Small intestine (tissue), 16 donors: ENCODE measurements around the gene ADO. TPM values are rescaled to one million over a fixed set of nuclear protein-coding genes. Genes with fewer than 3 reads are reported as not detected.

Experiments
- DNase-seq, 2 donors: peaks; one replicate each; pipeline versions ENCODE4 v3.0.0 to v3.0.0-alpha.2; 2013
- FAIRE-seq: peaks from 2 replicates; lab custom pipeline; 2012; peaks lifted over from hg19 to GRCh38; lab: Jason Lieb, UNC
- H3K27ac ChIP-seq, 3 donors: one replicate each; pipeline ENCODE4 v1.5.1; 2013; ENCODE audit warnings: low read length in 2 of 3, mild to moderate bottlenecking in 2 of 3, control low read depth in 1 of 3, inconsistent platforms in 1 of 3, low read depth in 1 of 3, moderate library complexity in 1 of 3
- H3K27me3 ChIP-seq, 3 donors: one replicate each; pipeline ENCODE4 v1.6.1; 2013; ENCODE audit warnings: low read length in 3 of 3, inconsistent platforms in 1 of 3; ENCODE audit not compliant: control insufficient read depth in 3 of 3, insufficient read depth in 3 of 3
- H3K36me3 ChIP-seq, 3 donors: one replicate each; pipeline ENCODE4 v1.6.1; 2013; ENCODE audit warnings: low read length in 3 of 3, inconsistent platforms in 1 of 3, low read depth in 1 of 3, mild to moderate bottlenecking in 1 of 3, moderate library complexity in 1 of 3; ENCODE audit not compliant: control insufficient read depth in 3 of 3, insufficient read depth in 2 of 3
- H3K4me1 ChIP-seq, 3 donors: one replicate each; pipeline ENCODE4 v1.6.1; 2013; ENCODE audit warnings: low read length in 2 of 3, inconsistent platforms in 1 of 3, low read depth in 1 of 3, mild to moderate bottlenecking in 1 of 3, moderate library complexity in 1 of 3; ENCODE audit not compliant: control insufficient read depth in 3 of 3, insufficient read depth in 2 of 3
- H3K4me3 ChIP-seq, 3 donors: one replicate each; pipeline ENCODE4 v1.5.1; 2013; ENCODE audit warnings: low read length in 3 of 3, control low read depth in 1 of 3, inconsistent platforms in 1 of 3, low read depth in 1 of 3, mild to moderate bottlenecking in 1 of 3, moderate library complexity in 1 of 3
- H3K9me3 ChIP-seq, 2 donors: one replicate each; pipeline ENCODE4 v1.6.1; 2013; ENCODE audit warnings: low read depth in 1 of 2, low read length in 1 of 2; ENCODE audit not compliant: control insufficient read depth in 2 of 2, insufficient read depth in 1 of 2
- WGBS, 3 donors: extraction: QIAGEN DNeasy Blood & Tissue Kit; methylation state at CpG; one replicate each; pipeline ENCODE4 v1.1.7; 2013; 5-methylcytosine and 5-hydroxymethylcytosine counted together
- long read RNA-seq, 10 donors: transcript quantifications; one replicate each; lab custom pipeline, GENCODE V29; 2026
- polyA plus RNA-seq, 4 donors: library from polyadenylated mRNA; stranded (reverse) in 3 of 4; unstranded in 1 of 4; fragments of 200-250 nt in 3 of 4; fragments of 120-200 nt in 1 of 4; gene quantifications; one replicate each; pipeline versions ENCODE4 v1.2.1 to v1.2.3, GENCODE V29; 2013
- donor health status: healthy with polysubstance abuse.
- donor health status: control.
- donor health status: control.
- donor health status: Bipolar disorder and iron deficiency.
- donor health status: healthy.

Gene ADO
- polyA plus RNA-seq, result 10 to 100 TPM in 1 of 4 donors, 1 to 10 TPM in 3; 7.4 to 19.8 (median 8.8) TPM
- long read RNA-seq, donor 1, transcript ADO-201 (1 exons, 3,627 nt), result major isoform, 39 of 39 reads
- long read RNA-seq, donor 1, partial matches to known transcripts, result 0 of 39 reads
- long read RNA-seq, donor 1, other reads (novel, unspliced or antisense), result 0 of 39 reads
- long read RNA-seq, donor 2, transcript ADO-201 (1 exons, 3,627 nt), result major isoform, 8 of 8 reads
- long read RNA-seq, donor 2, partial matches to known transcripts, result 0 of 8 reads
- long read RNA-seq, donor 2, other reads (novel, unspliced or antisense), result 0 of 8 reads
- long read RNA-seq, donor 3, transcript ADO-201 (1 exons, 3,627 nt), result major isoform, 21 of 21 reads
- long read RNA-seq, donor 3, partial matches to known transcripts, result 0 of 21 reads
- long read RNA-seq, donor 3, other reads (novel, unspliced or antisense), result 0 of 21 reads
- long read RNA-seq, donor 4, partial matches to known transcripts, result 0 of 1 reads
- long read RNA-seq, donor 4, other reads (novel, unspliced or antisense), result 0 of 1 reads
- long read RNA-seq, donor 5, partial matches to known transcripts, result 0 of 3 reads
- long read RNA-seq, donor 5, other reads (novel, unspliced or antisense), result 0 of 3 reads
- long read RNA-seq, donor 6, transcript ADO-201 (1 exons, 3,627 nt), result major isoform, 13 of 13 reads
- long read RNA-seq, donor 6, partial matches to known transcripts, result 0 of 13 reads
- long read RNA-seq, donor 6, other reads (novel, unspliced or antisense), result 0 of 13 reads
- long read RNA-seq, donor 7, result 0 reads
- long read RNA-seq, donor 8, result 0 reads
- long read RNA-seq, donor 9, transcript ADO-201 (1 exons, 3,627 nt), result major isoform, 5 of 5 reads
- long read RNA-seq, donor 9, partial matches to known transcripts, result 0 of 5 reads
- long read RNA-seq, donor 9, other reads (novel, unspliced or antisense), result 0 of 5 reads
- long read RNA-seq, donor 10, transcript ADO-201 (1 exons, 3,627 nt), result major isoform, 19 of 19 reads
- long read RNA-seq, donor 10, partial matches to known transcripts, result 0 of 19 reads
- long read RNA-seq, donor 10, other reads (novel, unspliced or antisense), result 0 of 19 reads

DNA sequence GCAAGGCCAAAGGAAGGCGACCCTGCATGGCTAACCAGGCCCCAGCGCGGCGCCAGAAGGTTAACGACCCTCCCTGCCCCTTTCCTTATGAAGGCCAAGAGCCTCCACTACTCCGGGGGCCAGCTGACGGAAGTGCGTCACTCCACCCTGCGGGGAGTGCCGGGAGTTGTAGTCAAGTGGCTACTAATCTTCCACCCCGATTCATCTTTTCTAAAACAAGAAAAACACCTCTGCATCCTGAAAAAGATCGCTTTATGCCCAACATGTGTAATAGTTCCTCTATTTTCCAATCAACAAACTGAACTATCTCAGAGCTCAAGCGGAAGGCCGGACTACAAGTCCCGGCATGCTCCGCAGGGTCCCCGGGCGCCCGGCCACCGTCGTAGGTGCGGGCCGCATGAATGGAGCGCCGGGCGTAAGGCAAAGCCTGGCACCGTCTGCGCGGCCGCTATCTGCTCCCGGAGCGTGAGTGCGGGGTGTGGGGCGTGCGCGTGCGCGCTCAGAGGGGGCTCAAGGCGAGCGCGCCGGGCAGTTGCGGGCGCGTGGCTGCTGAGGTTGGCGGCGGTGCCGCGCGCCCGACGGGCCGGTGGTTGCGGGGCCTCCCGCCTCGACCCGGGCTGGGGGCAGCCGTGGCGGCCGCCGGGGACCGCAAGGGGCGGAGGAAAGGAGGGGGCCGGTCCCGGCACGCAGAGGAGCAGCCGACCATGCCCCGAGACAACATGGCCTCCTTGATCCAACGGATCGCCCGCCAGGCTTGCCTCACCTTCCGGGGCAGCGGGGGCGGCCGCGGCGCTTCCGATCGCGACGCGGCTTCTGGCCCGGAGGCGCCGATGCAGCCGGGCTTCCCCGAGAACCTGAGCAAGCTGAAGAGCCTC is at the start of gene ADO:
TSS of gene ADO (plus strand) at position 365 of the 875 bp plus-strand sequence. CDS start at position 705, 340 bp downstream.
- peak; percentile 80 to 94 for DNase-seq
- WGBS, 3 donors, result 0% methylated on average over 63 to 87 of the region's 87 CpGs
- Histone ChIP-seq H3K27ac (peak within 1 kb of the TSS; percentile 90 to 98 (median 92)), H3K9me3 (no peaks in the 10 kb centered on the region), H3K27me3 (no peaks in the 10 kb centered on the region), H3K4me1 (peaks cover 0 to 4% (median 0%) of the 10 kb centered on the region in 3 donors), H3K4me3 (peak within 1 kb of the TSS; percentile 61 to 99 (median 79)), H3K36me3 (peaks cover 0 to 2% (median 0%) of the 10 kb centered on the region in 3 donors)
- FAIRE-seq, result no peak

DNA sequence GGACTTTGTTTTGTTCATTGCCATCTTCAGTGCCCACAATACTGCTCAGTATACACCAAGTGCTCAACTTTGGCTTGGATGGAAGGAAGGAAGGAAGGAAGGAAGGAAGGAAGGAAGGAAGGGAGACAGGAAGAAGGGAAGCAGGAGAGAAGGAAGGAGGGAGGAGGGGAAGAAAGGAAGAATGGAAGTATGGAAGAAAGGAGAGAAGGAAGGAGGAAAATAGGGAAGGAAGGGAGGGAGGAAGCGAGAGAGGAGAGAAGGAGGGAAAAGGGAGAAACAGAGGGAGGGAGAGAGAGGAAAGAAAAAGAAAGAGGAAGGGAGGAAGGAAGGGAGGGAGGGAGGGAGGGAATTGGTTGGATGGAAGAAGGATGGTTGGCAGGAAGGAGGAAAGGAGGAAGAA is 49.6 kb upstream of the ADO start:
- H3K4me1 ChIP-seq, result no peaks in the 10 kb centered on the region
- DNase-seq (no peak), FAIRE-seq (no peak)
- H3K27me3 ChIP-seq, result no peaks in the 10 kb centered on the region
- no peak overlapping the region for H3K27ac ChIP-seq
- no peaks in the 10 kb centered on the region for H3K36me3 ChIP-seq
- no peak overlapping the region for H3K4me3 ChIP-seq
- no peaks in the 10 kb centered on the region for H3K9me3 ChIP-seq
- 89 to 92% (median 91%) methylated on average over 1 of the region's 1 CpG for WGBS, 3 donors

DNA sequence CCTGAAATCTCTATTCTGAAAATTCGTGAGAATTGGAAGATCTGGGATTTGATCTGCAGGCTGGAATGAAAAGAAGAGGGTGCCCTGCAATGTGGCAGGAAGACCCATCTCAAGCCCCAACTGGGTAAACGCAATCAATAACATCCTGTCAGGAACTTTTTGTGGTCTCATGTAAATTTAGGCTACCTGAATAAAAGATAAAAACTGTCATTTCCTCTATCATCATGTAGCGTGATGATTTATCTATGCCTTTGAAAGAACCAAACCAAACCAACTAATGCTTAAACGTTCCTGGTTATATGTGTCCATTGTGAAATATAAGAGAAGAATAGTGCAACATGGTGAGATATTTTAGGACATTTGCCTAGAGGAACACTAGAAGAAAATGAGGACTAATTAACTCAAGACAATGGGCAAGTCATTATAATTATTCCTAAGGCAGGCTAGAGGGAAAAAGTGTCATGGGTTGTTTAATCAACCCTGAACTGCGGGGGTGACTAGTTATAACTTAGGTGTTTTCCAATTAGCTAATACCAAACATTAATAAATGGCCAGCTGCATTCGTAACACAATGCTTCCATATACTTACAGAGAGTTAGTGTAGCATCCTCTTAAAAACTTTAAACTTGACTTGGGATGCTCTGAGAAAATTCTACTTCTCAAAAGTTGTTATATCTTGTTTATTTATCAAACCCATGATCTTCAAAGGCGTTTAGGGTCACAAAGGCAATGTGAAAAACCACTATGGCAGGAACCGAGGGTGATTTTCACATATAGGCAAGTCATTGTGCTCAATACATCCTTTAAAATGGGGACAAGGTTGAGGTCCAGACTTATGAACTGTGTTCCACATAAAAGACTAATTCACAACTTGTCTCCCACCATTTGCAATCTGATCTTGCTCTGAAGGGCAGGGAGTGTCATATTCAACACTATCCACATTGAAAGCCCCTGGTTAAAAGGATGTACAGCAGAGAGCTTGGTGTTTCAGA is 48.6 kb upstream of the ADO start:
- WGBS, 3 donors, result 54 to 67% (median 65%) methylated on average over 8 of the region's 8 CpGs
- H3K27me3 ChIP-seq, result no peaks in the 10 kb centered on the region
- H3K36me3 ChIP-seq, result no peaks in the 10 kb centered on the region
- DNase-seq (no peak), FAIRE-seq (no peak)
- H3K9me3 ChIP-seq, result no peaks in the 10 kb centered on the region
- H3K4me1 ChIP-seq, result peaks cover 0 to 3% (median 0%) of the 10 kb centered on the region in 3 donors
- H3K4me3 ChIP-seq, result no peak overlapping the region
- H3K27ac ChIP-seq, result no peak overlapping the region

DNA sequence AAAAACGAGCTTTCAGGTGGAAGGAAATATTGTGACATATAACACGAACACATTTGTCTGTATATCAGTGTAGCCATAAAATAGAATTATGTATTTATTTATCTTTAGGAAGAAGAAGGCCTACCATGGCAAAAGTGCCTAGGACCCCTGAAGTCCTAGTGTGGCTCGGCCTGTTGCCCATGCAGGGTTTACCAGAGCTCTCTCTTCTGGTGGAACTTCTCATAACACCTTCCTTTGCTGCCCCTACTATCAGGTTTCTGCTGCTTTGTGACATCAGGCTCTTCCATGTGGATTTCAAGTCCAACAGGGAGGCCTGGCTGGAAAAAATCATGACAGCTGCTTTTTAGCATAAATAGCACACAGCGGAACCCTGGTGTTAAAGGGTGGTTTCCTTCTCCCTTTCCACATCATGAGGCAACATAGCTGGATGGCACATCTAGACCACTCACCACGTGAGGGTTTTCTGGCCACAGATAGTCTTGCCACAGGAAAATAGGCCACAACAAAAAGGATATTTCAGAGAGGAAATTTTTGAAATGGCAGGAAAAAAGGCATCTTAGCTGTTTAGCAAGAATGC is 44.8 kb upstream of the ADO start:
- no peak overlapping the region for H3K4me3 ChIP-seq
- DNase-seq, result no peak
- WGBS, 3 donors, result 84 to 87% (median 85%) methylated on average over 5 of the region's 5 CpGs
- no peaks in the 10 kb centered on the region for H3K9me3 ChIP-seq
- no peaks in the 10 kb centered on the region for H3K27me3 ChIP-seq
- H3K4me1 ChIP-seq, result peaks cover 0 to 8% (median 0%) of the 10 kb centered on the region in 3 donors
- no peak overlapping the region for H3K27ac ChIP-seq
- no peaks in the 10 kb centered on the region for H3K36me3 ChIP-seq
- no peak for FAIRE-seq

DNA sequence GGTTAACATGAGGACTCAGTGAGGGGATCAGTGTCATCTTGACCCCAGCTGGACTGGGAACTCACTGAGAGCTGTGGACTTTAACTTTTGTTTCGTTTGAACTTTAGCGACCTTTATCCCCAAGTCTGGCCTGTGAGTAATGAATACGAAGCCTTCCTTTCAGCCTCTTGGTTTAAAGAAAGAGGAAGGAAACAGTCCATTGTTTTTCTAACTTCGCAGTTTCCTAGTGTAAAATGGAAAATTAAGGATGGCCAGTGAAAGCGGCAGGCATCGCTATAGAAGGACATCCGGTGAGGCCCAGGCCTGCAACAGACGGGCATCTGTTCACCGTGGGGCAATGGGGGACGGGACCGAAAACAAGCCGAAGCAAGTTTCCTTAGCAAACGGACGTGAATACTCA is 44.1 kb upstream of the ADO start:
- no peak for FAIRE-seq
- Histone ChIP-seq H3K36me3 (no peaks in the 10 kb centered on the region), H3K27ac (peak overlapping the region in 1 of 3 donors; percentile 56), H3K27me3 (no peaks in the 10 kb centered on the region), H3K9me3 (no peaks in the 10 kb centered on the region), H3K4me1 (peaks cover 0 to 8% (median 0%) of the 10 kb centered on the region in 3 donors), H3K4me3 (no peak overlapping the region)
- WGBS, 3 donors, result 72 to 82% (median 81%) methylated on average over 14 of the region's 14 CpGs
- DNase-seq, result peak; percentile 13 to 31

DNA sequence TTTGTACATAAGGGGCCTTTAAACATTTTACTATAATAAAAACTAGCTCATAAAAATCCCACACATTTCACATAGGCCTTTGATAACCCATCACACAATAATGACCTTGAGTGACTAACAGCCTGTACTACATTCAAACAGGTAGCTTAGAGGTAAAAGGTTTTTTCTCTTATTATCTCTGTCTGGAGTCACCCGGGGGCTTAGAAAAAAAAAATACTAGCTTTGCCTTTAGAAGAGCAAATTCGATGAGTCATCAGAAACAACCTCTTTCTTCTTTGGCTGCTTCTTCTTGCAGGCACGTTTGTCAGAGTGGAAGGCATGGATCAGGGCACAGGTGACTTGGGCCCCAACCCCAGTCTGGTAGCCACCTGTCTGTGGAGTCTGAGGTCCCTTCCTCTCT is 43.4 kb upstream of the ADO start:
- Histone ChIP-seq H3K27me3 (no peaks in the 10 kb centered on the region), H3K4me3 (no peak overlapping the region), H3K9me3 (no peaks in the 10 kb centered on the region), H3K27ac (no peak overlapping the region), H3K36me3 (no peaks in the 10 kb centered on the region), H3K4me1 (peaks cover 0 to 13% (median 0%) of the 10 kb centered on the region in 3 donors)
- DNase-seq (peak in 1 of 2 donors; percentile 42), FAIRE-seq (no peak)
- WGBS, 3 donors, result 18 to 39% (median 24%) methylated on average over 3 of the region's 3 CpGs

DNA sequence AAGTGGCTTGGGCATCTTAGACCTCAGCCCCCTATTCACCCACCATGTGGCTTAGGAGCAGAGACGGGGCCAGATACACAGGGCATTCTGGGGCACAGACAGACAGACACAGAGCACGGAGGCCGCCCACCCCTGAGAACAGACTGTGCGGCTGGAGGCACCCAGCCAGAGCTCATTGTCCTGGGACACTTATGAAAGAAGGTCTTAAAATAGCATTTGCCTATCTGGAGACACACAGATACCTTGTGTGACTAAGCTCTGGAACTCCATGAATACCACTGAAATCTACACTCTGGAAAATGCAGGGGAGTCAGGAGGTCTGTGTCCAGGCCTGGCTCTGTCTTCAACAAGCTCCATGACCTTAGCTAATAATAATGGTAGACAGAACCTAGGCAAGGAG is 41.4 kb upstream of the ADO start:
- DNase-seq (no peak), FAIRE-seq (no peak)
- Histone ChIP-seq H3K27me3 (no peaks in the 10 kb centered on the region), H3K4me1 (peaks cover 0 to 18% (median 0%) of the 10 kb centered on the region in 3 donors), H3K4me3 (no peak overlapping the region), H3K36me3 (no peaks in the 10 kb centered on the region), H3K9me3 (no peaks in the 10 kb centered on the region), H3K27ac (no peak overlapping the region)
- 94 to 96% (median 95%) methylated on average over 4 of the region's 4 CpGs for WGBS, 3 donors
